ENCODE data around the gene CRTAC1.

The CRTAC1 gene

DNA sequence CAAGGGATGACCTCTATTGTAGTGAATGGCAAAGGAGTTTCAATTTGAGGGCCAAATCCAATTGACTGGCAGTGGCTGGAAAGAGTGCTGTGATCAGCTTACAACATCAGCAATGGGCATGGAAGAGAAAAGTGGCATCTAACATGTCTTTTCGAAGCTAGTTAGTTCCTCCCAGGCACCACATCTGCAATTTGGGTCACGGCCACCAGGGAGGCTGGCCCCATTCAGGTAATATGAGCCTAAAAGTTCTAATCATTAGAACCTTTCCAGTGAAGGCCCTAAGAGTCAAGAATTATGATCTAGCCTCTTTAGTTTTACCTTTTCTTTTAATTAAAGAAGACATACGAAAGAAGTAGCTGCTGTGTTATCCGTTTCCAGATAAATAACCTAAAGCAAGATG, 17.3 kb downstream of the CRTAC1 start:
- TF ChIP-seq CTCF (IDR thresholded peaks at IDR 0.05): no peak

GRCh38 chr10:98012644-98013043, 17.8 kb downstream of the CRTAC1 start:
- no peak for TF ChIP-seq CTCF (IDR thresholded peaks at IDR 0.05)

DNA sequence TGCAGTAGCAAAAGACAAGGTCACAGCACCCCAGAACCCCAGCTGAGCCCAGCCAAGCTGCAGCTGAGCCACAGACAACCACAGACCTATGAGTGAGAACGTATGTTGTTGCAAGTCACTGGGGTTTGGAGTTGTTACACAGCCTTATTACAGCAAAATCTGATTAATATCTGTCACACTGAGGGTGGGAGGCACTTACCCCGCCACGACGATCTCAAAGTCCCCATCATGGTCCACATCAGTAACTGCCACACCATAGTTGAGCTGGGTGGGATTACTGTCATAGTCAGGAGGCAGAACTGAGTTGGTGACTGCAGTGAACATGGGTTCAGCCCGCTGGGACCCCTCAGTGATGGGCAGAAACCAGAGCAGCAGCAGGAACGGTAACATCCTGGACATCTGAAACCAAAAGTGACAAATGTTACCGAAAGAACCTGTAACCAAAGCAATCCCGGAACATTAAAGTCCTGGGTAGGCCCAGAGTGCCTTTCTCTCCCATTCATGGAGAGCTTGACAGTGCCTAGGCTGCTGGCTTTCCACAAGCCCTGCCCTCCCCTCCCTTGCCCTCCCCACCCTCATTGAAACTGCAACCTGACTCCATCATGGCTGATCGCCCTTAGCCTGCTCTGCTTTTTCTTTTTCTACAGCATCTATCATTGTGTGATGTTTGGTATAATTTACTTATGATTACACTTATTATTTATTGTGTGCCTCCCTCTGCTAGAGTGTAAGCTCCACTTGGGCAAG, 19.3 kb downstream of the CRTAC1 start:
- TF ChIP-seq CTCF (IDR thresholded peaks at IDR 0.05): no peak

DNA sequence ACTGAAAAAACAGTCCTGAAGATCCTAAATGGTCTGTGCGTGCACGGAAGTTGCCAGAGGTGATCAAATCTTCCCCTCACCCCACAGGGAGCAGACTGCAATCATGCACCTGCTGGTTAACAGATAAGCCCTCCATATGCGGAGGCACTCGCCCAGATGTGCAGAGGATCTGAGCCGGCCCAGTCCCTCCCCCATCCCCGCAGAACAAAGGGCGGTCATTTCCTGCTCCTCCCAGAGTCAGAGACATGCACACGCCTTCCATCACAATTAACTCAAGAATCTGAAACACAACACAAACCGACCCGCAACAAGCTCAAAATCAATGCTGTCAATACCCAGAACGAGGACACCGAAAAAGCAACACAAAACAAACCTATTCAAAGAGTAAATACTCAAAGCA, 24.2 kb downstream of the CRTAC1 start:
- TF ChIP-seq CTCF (IDR thresholded peaks at IDR 0.05): no peak

- TF ChIP-seq CTCF (IDR thresholded peaks at IDR 0.05): no peak
These were observed 28.7 kb downstream of the CRTAC1 start for GRCh38 chr10:98001736-98002135.

- TF ChIP-seq CTCF (IDR thresholded peaks at IDR 0.05): no peak
These were observed 30.1 kb downstream of the CRTAC1 start for GRCh38 chr10:98000346-98000745.

DNA sequence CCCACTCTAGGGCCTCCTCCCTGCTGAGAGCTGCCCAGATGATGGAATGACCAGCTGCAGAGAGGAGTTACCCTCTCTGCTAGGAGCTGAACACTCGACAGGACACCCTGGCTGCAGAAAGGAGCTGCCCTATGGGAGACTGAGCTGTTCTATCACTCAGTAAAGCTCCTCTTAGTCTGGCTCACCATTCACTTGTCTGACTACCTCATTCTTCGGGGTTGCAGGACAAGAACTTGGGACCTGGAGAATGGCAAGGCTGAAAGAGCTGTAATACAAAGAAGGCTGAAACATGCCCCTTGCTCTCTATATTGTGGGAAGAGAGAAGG, 30.5 kb downstream of the CRTAC1 start:
- TF ChIP-seq CTCF (IDR thresholded peaks at IDR 0.05): no peak

Data from LNCAP (cell line).